Endodermal cell (in vitro differentiated cells): Measurements from ENCODE around the gene IL12A. TPM values are rescaled to one million over a fixed set of nuclear protein-coding genes. Genes with fewer than 3 reads are reported as not detected.

Experiments
- DNase-seq: peaks from one replicate; pipeline ENCODE4 v3.0.0-alpha.2; 2017
- H3K27ac ChIP-seq: 2 replicates; pipeline ENCODE4 v1.5.1; 2013; ENCODE audit warnings: mild to moderate bottlenecking, low read depth, low read length, moderate library complexity
- H3K27me3 ChIP-seq: 2 replicates; pipeline ENCODE4 v1.6.1; 2013; ENCODE audit warnings: mild to moderate bottlenecking, low read length, moderate library complexity; ENCODE audit not compliant: insufficient read depth, control insufficient read depth, poor library complexity, severe bottlenecking
- H3K36me3 ChIP-seq: 2 replicates; pipeline ENCODE4 v1.7.0; 2013; ENCODE audit warnings: mild to moderate bottlenecking, low read length, moderate library complexity; ENCODE audit not compliant: control insufficient read depth, insufficient read depth
- H3K4me1 ChIP-seq: one replicate; pipeline ENCODE4 v1.7.0; 2013; ENCODE audit warnings: low read length; ENCODE audit not compliant: control insufficient read depth, insufficient read depth
- H3K4me3 ChIP-seq: 2 replicates; pipeline ENCODE4 v1.5.1; 2013; ENCODE audit warnings: mild to moderate bottlenecking, low read length, moderate library complexity
- H3K9ac ChIP-seq: 2 replicates; pipeline ENCODE4 v1.6.1; 2013; ENCODE audit warnings: mild to moderate bottlenecking, low read length, moderate library complexity; ENCODE audit not compliant: poor library complexity, severe bottlenecking; ENCODE audit errors: extremely low read depth
- H3K9me3 ChIP-seq: 2 replicates; pipeline ENCODE4 v1.6.1; 2013; ENCODE audit warnings: mild to moderate bottlenecking, low read length, moderate library complexity; ENCODE audit not compliant: control insufficient read depth
- H3K27ac Mint-ChIP-seq: 2 replicates; pipeline ENCODE4 v1.8.0; 2020; ENCODE audit warnings: mixed read lengths
- H3K27me3 Mint-ChIP-seq: 2 replicates; pipeline ENCODE4 v1.8.0; 2021; ENCODE audit warnings: mild to moderate bottlenecking, mixed read lengths; ENCODE audit not compliant: insufficient read depth
- H3K36me3 Mint-ChIP-seq: 2 replicates; pipeline ENCODE4 v1.8.0; 2020; ENCODE audit warnings: low read depth, mixed read lengths
- H3K4me1 Mint-ChIP-seq: 2 replicates; pipeline ENCODE4 v1.8.0; 2020; ENCODE audit warnings: mixed read lengths
- H3K4me3 Mint-ChIP-seq: 2 replicates; pipeline ENCODE4 v1.8.0; 2020; ENCODE audit warnings: mild to moderate bottlenecking, moderate library complexity, mixed read lengths
- H3K9me3 Mint-ChIP-seq: 2 replicates; pipeline ENCODE4 v1.8.0; 2020; ENCODE audit warnings: mild to moderate bottlenecking, mixed read lengths
- WGBS, 2 experiments: methylation state at CpG; one replicate each; pipeline versions ENCODE4 v1.1.5 to v1.1.7; 2013; ENCODE audit warnings: missing lambda C conversion rate in 2 of 2, mixed read lengths in 1 of 2; ENCODE audit not compliant: insufficient coverage in 1 of 2, insufficient read length in 1 of 2; 5-methylcytosine and 5-hydroxymethylcytosine counted together
- total RNA-seq, 2 donors: library from RNA; stranded (reverse); fragmentation: NEBNext Ultra II Directional in 1 of 2; extraction: Animal tissue kit (Norgen Biotek cat#: 25700) in 1 of 2; gene quantifications; 2 replicates in 1 of 2; 3 replicates in 1 of 2; pipeline ENCODE4 v1.2.1, GENCODE V29; 2021
- TF ChIP-seq, protein P1 (sequence below): fragments of 200-600 bp; sonication (generic); conservative IDR thresholded peaks from 2 replicates; pipeline ENCODE4 v1.5.0; 2021; ENCODE audit warnings: antibody characterized with exemption, mild to moderate bottlenecking

IL12A gene
- total RNA-seq, 2 donors from 2014 or later = not detected

- Mint-ChIP-seq H3K36me3 (no peaks in the 10 kb centered on the region), H3K27me3 (no peaks in the 10 kb centered on the region), H3K27ac (no peak overlapping the region), H3K4me3 (no peak overlapping the region), H3K4me1 (peaks cover 5% of the 10 kb centered on the region), H3K9me3 (no peaks in the 10 kb centered on the region)
- H3K36me3 ChIP-seq = no peaks in the 10 kb centered on the region
- H3K4me1 ChIP-seq = no peaks in the 10 kb centered on the region
- WGBS, 2 experiments = 90 to 98% methylated on average over 5 of the region's 6 CpGs
- no peaks in the 10 kb centered on the region for H3K9me3 ChIP-seq
- no peaks in the 10 kb centered on the region for H3K27me3 ChIP-seq
- H3K4me3 ChIP-seq = no peak overlapping the region
- H3K9ac ChIP-seq = no peak overlapping the region
- TF ChIP-seq, protein P1, sequence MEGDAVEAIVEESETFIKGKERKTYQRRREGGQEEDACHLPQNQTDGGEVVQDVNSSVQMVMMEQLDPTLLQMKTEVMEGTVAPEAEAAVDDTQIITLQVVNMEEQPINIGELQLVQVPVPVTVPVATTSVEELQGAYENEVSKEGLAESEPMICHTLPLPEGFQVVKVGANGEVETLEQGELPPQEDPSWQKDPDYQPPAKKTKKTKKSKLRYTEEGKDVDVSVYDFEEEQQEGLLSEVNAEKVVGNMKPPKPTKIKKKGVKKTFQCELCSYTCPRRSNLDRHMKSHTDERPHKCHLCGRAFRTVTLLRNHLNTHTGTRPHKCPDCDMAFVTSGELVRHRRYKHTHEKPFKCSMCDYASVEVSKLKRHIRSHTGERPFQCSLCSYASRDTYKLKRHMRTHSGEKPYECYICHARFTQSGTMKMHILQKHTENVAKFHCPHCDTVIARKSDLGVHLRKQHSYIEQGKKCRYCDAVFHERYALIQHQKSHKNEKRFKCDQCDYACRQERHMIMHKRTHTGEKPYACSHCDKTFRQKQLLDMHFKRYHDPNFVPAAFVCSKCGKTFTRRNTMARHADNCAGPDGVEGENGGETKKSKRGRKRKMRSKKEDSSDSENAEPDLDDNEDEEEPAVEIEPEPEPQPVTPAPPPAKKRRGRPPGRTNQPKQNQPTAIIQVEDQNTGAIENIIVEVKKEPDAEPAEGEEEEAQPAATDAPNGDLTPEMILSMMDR = no peak
- no peak for DNase-seq
- H3K27ac ChIP-seq = no peak overlapping the region
Observed at GRCh38 chr3:160027541-160028195, 39.0 kb downstream of the IL12A start.

DNA sequence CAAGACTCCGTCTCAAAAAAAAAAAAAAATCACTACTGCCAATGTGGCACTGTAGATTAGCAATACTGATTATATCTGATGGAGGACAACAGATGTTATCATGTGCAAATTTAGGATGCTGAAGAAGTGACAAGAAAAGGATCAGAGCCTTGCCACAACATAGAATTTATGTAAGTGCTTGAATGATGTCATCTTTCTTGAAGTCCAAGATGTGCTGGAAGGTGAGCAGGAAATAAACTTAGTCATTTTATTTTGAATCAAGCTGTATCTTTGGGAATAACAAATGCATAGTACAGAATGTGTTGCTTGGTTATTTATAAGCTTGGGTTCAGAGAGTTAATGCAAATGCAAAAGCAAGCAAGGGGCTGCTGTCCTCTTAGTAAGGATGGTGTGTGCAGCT is 47.1 kb downstream of the IL12A start:
- H3K9ac ChIP-seq = no peak overlapping the region
- peaks cover 43% of the 10 kb centered on the region for H3K27me3 Mint-ChIP-seq
- no peak for DNase-seq
- H3K36me3 ChIP-seq = no peaks in the 10 kb centered on the region
- no peak overlapping the region for H3K4me3 Mint-ChIP-seq
- 90% methylated on average over 1 of the region's 1 CpG; no CpG with 5 or more reads in 1 of the 2 experiments for WGBS, 2 experiments
- no peaks in the 10 kb centered on the region for H3K9me3 Mint-ChIP-seq
- no peaks in the 10 kb centered on the region for H3K9me3 ChIP-seq
- peaks cover 3% of the 10 kb centered on the region for H3K4me1 ChIP-seq
- TF ChIP-seq, protein P1 = no peak
- no peak overlapping the region for H3K4me3 ChIP-seq
- H3K36me3 Mint-ChIP-seq = no peaks in the 10 kb centered on the region
- H3K4me1 Mint-ChIP-seq = peaks cover 3% of the 10 kb centered on the region
- no peak overlapping the region for H3K27ac ChIP-seq
- H3K27me3 ChIP-seq = peaks cover 29% of the 10 kb centered on the region
- no peak overlapping the region for H3K27ac Mint-ChIP-seq

DNA sequence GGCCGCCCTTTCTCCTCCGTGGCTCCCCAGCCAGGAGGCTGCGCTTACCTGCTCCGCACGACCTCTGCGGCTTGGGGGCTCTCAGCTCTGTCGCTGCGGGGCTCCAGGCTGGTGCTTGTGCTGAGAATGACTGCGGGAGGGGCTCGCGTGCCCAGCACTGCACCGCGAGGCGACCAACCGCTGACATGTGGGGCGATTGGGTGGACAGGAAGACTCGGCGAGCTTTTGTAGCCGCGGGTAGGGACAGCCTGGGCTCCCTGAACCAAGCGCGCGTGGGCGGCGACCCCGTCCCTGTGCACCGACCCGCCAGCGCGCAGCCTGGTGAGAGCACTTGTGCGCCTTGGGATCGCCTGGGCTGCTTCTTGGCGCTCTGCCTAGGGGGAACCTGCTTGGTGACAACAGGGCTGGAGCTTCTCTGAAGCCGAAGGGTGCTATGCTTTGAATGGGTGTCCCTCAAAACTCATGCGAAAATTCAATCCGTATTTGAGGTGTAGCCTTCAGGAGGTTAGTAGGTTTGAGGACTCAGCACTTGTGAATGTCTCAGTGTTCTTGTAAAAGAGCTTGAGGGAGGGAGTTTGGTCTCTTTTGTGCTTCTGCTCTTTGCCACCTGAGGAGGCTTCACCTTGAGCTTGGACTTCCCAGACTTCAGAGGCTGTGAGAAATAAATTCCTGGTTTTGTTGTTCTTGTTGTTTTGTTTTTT is 50.4 kb downstream of the IL12A start:
- Histone ChIP-seq H3K9me3 (peaks cover 8% of the 10 kb centered on the region), H3K4me3 (peak overlapping the region; percentile 71), H3K36me3 (no peaks in the 10 kb centered on the region), H3K9ac (peak overlapping the region; percentile 30), H3K4me1 (peaks cover 3% of the 10 kb centered on the region), H3K27ac (no peak overlapping the region), H3K27me3 (peaks cover 32% of the 10 kb centered on the region)
- WGBS, 2 experiments = 7 to 10% methylated on average over 12 to 36 of the region's 36 CpGs
- Mint-ChIP-seq H3K9me3 (peaks cover 15% of the 10 kb centered on the region), H3K36me3 (no peaks in the 10 kb centered on the region), H3K4me3 (peak overlapping the region; percentile 64), H3K4me1 (peaks cover 3% of the 10 kb centered on the region), H3K27me3 (peaks cover 49% of the 10 kb centered on the region), H3K27ac (no peak overlapping the region)
- DNase-seq = peak; percentile 79
- TF ChIP-seq, protein P1 = no peak
